GM19023 (cell line): ENCODE measurements around the gene HUNK.
"Not testable (repeated sequence)": the region's sequence is repeated elsewhere in the genome, so short reads cannot be mapped to it uniquely, and the experiment has no call there.

ENCODE experiments used
- ATAC-seq: cut with Tn5 transposase; IDR thresholded peaks from one replicate; pipeline ENCODE4 v1.9.1; 2021; ENCODE audit warnings: mild to moderate bottlenecking, moderate library complexity; ENCODE audit not compliant: unreplicated experiment

Gene HUNK

DNA sequence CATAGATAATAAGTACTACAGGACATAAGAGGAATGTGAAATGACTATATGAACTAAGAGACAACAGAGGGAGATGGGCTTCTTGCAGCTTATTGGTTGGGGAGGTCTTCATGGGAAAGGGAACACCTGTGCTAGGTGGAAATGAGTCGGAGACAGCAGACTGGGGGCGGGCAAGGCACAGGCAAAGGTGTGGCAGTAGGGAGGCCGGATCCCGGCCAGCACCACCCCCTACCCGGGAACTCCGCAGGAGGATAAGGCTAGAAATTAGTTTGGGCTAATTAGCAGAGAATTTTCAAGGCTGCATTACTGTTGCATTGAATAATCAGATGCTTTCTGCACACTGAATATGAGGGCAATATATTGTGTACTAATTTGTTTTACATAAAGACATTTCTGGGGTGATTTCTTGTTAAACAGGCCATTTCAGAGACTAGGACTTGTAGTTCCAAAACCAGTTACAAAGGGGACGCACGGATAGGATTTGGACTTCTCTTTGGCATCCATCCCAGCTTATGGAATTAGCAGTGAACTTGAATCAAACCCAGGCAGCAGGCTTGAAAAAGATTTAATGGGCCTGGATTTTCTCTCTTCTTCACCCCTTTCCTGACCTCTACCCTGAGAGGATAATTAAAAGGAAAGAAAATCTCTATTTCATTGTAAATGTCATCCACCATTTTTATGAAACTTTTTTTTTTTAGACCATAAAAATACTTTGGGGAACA lies 2.2 kb upstream of the HUNK start:
- no peak for ATAC-seq

GRCh38 chr21:31871371-31871770 lies 1.4 kb upstream of the HUNK start:
- ATAC-seq: not testable (repeated sequence)

DNA sequence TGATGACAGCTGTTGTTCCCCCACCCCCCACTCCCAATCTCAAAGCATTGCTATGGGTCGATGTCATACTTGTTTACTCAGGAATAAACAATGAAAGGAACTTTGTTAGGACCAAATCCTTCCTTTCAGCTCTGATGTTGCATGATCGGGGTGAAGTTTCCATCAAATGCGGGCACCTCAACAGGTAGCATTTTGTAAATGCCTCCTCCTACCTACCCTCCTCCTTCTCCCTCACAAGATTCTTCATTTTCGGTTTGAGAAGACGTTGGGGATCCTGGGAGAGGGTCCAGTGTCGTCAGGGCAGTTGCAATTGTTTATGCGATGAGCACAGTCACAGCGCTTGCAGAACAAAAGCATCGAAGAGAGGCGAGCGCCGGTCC lies 758 bp upstream of the HUNK start:
- ATAC-seq: no peak

DNA sequence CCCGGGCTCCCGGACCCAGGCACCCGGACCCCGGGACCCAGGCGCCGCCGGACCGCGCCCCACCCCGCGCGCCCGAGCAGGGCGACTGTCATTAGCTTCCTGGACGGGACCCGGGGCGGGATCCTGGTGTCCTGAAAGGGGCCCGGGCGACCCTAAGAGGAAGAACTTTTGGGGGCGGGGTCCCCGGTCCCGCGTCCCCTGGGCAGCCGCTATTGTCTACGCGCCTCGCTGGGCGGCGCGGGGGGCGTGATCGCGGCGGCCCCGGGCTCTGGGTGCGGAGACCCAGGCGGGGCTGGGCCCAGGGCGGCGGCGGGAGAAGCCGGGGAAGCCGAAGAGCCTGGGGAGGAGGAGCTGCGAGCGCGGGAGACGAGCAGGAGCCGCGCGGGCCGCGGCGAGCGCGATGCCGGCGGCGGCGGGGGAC lies 465 bp downstream of the HUNK start:
- no peak for ATAC-seq

DNA sequence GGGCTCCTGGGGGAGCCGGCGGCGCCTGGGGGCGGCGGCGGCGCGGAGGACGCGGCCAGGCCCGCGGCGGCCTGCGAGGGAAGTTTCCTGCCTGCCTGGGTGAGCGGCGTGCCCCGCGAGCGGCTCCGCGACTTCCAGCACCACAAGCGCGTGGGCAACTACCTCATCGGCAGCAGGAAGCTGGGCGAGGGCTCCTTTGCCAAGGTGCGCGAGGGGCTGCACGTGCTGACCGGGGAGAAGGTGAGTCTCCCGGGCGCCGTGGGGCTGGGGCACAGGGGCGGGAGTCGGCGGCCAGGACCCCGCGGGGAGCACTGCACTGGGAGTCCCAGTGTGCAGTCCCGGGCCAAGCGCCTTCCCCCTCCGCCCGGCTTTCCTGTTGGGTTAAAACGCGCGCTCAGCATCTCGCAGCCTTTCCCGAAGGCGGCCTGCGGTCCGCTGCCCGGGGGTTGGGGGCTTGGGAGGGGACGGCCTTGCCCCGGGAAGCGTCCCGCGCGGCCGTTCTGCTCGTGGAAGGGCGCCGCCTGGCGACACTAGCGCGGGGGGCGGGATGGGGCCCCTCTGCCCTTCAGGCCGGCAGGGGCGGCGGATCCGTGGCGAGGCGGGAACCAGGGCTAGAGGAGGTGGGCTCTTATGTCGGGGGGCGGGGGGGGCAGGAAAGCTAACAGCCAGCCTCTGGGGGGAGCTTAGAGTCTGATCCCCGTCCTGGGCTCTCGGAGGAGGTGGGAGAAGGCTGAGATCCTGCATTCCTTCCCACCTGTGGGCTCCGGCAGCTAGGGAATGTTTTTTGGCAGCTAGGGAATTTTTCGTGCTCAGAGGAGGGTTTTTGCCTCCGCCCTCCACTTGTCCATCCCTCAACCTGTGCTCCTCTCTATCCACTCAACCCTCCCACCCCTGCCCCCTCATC lies 1.1 kb downstream of the HUNK start:
- ATAC-seq: no peak

- no peak for ATAC-seq
Measured at GRCh38 chr21:31874812-31875212, 2.0 kb downstream of the HUNK start.

DNA sequence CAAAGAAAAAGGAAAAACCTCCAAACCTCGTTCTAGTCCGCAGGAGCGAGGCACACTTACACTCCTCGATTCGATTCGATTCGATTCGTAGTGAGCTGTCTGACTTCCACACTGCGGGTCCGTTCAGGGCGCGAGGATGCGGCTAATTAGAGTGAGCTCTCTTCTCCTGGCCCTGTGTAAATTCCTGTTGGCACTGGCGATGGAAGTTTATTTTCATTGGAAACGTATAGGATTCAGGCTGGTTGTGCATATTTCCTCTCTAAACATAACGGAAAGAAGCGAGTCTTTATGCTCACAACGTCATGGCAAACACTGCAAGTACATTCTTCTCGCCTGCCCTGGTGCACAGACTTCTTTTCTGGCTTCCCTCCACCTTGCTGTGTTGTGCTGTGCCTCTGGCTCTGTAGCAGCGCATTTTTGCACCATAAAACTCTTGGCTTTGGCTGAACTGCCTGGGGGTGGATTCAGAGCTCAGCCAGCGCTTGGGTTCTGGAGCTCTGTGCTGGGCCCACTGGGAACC lies 2.7 kb downstream of the HUNK start:
- ATAC-seq: no peak

- no peak for ATAC-seq
Measured at GRCh38 chr21:31877463-31877957, 4.7 kb downstream of the HUNK start.

- no peak for ATAC-seq
Measured at GRCh38 chr21:31878831-31879230, 6.0 kb downstream of the HUNK start.

DNA sequence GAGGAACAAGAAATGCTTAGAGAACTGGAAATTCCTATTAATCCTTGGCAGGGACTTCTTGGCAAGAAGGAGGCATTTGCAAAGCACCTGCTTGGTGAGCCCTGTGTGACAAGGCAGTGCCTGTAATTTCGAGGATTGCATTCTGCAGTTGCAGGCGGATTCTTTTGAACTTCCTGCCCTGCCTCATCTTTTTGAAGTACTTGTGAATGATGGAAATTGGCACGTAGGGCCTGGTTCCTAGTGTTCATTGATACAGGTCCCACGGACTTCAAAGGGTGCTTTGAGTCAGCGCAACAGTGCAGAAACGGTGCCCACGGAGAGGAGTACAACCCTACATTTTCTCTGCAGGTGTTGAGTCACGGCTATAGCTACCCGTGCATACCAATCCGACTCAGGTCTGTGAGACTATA lies 6.4 kb downstream of the HUNK start:
- no peak for ATAC-seq

DNA sequence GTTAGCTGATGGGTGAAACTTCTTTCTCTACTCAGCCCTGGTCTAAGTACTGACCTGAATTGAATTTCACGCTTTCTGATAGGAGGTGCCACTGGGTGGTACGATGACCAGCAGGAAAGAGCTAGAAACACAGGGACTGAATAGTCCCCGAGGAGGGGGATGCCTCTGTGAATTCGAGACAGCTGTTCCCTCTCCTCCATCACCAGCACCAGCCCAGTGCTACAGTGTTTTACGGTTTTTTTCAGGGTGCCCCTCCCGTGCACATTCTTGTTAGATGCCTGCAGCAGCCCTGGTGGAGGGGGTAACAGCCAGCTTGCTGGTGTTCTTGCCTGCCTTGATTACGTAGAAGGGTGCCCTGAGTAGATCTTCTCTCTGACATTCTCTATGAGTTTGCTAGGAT lies 7.1 kb downstream of the HUNK start:
- no peak for ATAC-seq

DNA sequence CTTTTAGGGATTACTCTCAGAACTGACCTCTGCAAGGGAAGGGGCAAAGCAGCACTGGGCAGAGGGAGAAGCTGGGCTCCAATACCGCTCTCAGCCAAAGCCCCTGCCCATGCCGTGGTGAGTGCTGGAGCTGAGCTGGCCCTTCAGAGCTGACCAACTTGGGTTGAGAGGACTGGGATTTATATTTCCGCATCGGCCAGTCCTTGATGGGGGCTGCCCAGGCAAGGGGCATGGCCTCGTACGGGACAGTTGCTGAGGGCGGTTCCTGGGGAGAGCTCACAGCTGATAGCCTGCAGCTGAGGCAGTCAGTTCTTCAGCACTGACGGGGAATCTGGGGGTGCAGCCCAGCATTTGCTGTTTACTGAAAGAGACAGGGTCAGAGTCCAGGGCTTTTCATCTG lies 8.0 kb downstream of the HUNK start:
- no peak for ATAC-seq

DNA sequence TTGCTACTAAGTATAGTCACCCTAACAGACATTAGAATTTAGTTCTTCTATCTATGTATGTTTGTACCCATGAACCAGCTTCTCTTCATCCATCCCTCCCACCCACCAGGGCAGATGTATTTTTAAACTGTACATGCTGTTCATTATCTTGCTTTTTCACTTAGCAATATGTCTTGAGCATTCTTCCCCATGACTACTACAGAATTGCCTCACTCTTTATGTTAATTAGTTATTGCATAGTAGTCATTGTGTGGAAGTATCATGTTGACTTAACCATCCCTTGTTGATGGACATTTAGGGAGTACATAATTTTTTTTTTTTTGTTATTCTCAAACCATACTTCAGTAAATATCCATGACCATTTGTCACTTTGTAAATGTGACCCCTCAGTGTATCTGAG lies 9.9 kb downstream of the HUNK start:
- ATAC-seq: no peak

GRCh38 chr21:31885146-31885545 lies 12.3 kb downstream of the HUNK start:
- no peak for ATAC-seq

- ATAC-seq: no peak
Measured at GRCh38 chr21:31886915-31887314, 14.1 kb downstream of the HUNK start.

DNA sequence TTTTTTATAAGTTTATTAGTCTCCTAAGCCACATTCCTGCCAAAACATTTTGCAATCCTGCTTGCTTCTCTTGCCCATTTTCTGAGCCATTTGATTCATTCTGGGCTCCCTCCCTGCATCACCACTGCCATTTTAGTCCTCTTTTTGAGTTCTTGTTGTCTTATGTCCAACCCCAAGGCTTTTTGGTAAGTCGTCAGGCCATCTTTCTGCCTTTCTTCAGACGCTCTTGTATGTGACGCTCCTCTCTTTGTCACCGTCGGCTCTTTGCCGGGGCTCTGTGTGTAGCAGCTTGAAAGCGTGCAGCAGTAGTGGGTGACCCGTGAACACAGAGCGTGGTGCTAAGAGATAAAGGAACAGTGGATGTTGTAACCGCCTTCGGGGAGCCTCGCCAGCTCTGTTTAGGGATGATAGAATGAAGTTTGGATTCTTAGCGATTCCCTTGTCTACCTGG lies 14.6 kb downstream of the HUNK start:
- ATAC-seq: no peak

DNA sequence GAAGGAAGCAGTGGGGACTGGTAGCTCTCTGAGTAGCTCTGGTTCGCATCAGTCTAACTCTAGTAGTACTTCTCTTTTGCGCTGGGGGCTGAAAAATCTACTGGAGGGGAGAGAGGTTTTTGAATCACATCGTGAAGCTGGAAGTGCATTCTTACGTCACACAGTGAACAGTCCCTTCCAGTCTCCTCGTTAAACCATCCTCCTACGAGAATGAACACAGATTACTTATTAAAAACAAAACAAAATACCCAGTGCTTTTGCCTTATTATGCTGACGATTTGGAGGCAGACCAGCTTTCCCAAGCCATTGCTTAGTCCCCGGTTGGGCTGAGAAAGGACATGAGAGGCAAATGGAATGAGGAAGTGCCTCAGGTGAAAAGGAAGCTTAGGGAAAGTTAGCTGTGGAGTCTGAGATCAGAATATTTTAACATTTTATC lies 16.1 kb downstream of the HUNK start:
- no peak for ATAC-seq

DNA sequence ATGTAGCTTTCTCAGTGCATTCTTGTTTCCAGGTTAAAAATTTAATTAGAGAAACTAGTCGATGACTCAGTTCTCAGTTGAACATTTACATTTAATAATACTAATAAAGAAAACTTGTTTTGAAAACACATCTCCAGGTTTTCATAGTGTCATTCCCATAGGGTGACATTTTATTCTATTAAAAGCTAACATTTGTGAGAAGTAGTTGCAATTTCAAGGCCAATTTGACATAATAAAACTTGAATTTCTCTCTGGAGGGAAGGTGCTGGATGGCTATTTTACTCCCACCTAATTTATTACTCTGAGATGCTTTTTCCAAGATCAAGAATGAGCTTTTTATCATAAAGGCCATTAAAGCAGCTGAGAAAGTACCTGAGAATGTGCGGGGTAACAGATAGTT lies 16.6 kb downstream of the HUNK start:
- no peak for ATAC-seq

GRCh38 chr21:31892686-31893085 lies 19.9 kb downstream of the HUNK start:
- ATAC-seq: no peak

DNA sequence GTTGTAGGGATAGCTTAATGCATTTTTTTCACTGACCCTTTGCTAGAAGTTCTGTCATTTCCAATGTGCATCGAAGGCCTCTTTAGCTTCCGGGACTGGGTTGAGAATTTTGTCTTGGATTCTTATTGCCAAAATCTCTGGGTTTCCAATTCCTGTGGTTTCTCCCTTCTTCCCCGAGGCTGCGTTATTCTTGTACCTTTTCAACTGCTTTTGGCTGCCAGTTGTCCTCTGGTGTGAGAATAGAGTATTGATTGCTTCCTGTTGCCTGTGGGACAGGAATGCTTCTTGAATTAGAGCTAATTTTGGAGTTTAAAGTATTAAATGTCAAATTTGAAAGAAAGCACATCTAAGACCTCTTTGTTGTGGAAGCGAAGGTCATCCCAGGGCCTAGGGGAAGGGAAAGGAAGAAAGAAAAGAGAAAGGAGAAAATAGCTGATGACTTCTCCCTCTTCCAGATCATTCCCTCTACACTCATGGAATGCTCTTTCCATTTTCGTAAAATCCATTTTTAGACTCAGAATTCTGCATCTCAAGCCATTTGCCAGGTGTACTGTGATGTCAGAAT lies 21.1 kb downstream of the HUNK start:
- no peak for ATAC-seq

DNA sequence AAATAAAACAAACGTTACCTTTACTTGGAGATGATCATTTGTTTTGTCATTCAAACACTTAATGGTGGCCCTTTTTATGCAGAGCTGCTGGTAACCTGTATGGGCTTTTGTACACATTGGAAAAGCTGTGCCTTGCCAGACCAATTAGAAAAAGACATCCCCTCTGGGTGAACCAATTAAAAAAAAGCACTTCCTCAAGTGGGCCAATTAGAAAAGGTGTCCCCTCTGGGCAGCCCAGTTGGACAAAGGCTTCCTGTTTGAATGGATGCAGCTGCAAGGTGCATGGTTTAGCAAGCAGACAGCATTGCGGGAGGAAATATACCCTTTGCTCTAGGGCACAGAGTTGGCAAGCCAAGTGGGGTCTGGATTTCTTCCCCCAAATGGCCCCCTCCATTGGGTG lies 21.6 kb downstream of the HUNK start:
- no peak for ATAC-seq
